ENCODE results near the gene DNAJB8. TPM values are rescaled to one million over a fixed set of nuclear protein-coding genes. Genes with fewer than 3 reads are reported as not detected.

The DNAJB8 gene
- polyA plus RNA-seq, 2 of the 4 experiments (the other 2 are of a cell fraction), result not detected

- ATAC-seq, result no peak
- POLR2A ChIA-PET, result interaction anchor here (0.7 kb wide), 1 partner anchor 57 kb away, joined by 3 read pairs; no protein-coding TSS in a partner anchor
- no peak for FAIRE-seq
- peaks cover 6% of the 10 kb centered on the region; the same call in 2 of the 3 replicates for H3K4me1 ChIP-seq
- CTCF ChIA-PET, result interaction anchor here (6.1 kb wide), 1 partner anchor 65 kb away, joined by 27 read pairs; no protein-coding TSS in a partner anchor
- H3K27ac ChIP-seq, result no peak overlapping the region
- TF ChIP-seq POLR2AphosphoS2 (conservative IDR thresholded peaks at IDR 0.05; ENCODE audit: low read length), result no peak
- no peak for DNase-seq (ENCODE audit: low read depth in 1 of 2, low spot score in 1 of 2)
- H3K9me3 ChIP-seq, result no peaks in the 10 kb centered on the region
- no peak overlapping the region for H3K4me3 ChIP-seq
- WGBS (ENCODE audit: missing lambda C conversion rate), result 88% methylated on average over 16 of the region's 23 CpGs
- no peak overlapping the region for H3K4me2 ChIP-seq
These were observed 24.4 kb upstream of the DNAJB8 start for GRCh38 chr3:128490915-128491690.

DNA sequence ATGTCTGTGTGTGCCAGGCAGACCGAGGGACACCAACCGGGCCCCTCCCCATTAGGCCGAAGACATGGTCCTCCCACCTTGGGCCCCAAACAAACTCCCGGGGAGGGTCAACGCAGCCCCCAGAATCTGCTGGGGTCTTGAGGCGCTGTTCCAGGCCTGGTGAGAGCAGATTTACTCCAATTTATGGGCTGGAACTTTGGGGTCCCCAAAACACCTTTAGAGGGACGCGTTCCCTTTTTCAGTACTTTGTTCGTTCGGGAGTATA is 23.9 kb upstream of the DNAJB8 start:
- ChIA-PET CTCF (interaction anchor here (1.2 to 6.1 kb wide), 2 partner anchors 8 to 65 kb away, joined by 3 to 27 read pairs; no protein-coding TSS in a partner anchor), POLR2A (interaction anchor here (0.7 kb wide), 1 partner anchor 57 kb away, joined by 3 read pairs; no protein-coding TSS in a partner anchor)
- TF ChIP-seq RARB (CRISPR knock-in tag; IDR thresholded peaks at IDR 0.05) (no peak), NR3C1 (IDR thresholded peaks at IDR 0.05) (no peak), BHLHE40 (IDR thresholded peaks at IDR 0.05; ENCODE audit: low read depth, low read length) (no peak), MAFK (IDR thresholded peaks at IDR 0.05; ENCODE audit: partially characterized antibody) (no peak)
- H3K4me3 ChIP-seq, result no peak overlapping the region
- no peak for FAIRE-seq
- DNase-seq (ENCODE audit: low read depth in 1 of 2, low spot score in 1 of 2), result no peak
- H3K9me3 ChIP-seq, result no peaks in the 10 kb centered on the region
- no peak for ATAC-seq
- 90% methylated on average over 10 of the region's 10 CpGs for WGBS (ENCODE audit: missing lambda C conversion rate)
- no peak overlapping the region for H3K4me2 ChIP-seq
- H3K27ac ChIP-seq, result no peak overlapping the region
- H3K4me1 ChIP-seq, result peaks cover 6% of the 10 kb centered on the region; the same call in 2 of the 3 replicates

- H3K27ac ChIP-seq, result peak overlapping the region; percentile 76 to 84; a peak in 5 of 6 replicates
- no peak for TF ChIP-seq GATA3 (IDR thresholded peaks at IDR 0.05; ENCODE audit: borderline replicate concordance)
- no peak for TF ChIP-seq TFCP2L1 (CRISPR knock-in tag; IDR thresholded peaks at IDR 0.05)
- no peak for TF ChIP-seq JUNB (IDR thresholded peaks at IDR 0.05)
- no peak for TF ChIP-seq KDM1A (IDR thresholded peaks at IDR 0.05; ENCODE audit: low read depth)
- TF ChIP-seq HOXB13 (CRISPR knock-in tag; IDR thresholded peaks at IDR 0.05; ENCODE audit: low read depth), result no peak
- no peak for TF ChIP-seq MYC (IDR thresholded peaks at IDR 0.05; ENCODE audit: borderline replicate concordance, low read length)
- TF ChIP-seq, protein P1, sequence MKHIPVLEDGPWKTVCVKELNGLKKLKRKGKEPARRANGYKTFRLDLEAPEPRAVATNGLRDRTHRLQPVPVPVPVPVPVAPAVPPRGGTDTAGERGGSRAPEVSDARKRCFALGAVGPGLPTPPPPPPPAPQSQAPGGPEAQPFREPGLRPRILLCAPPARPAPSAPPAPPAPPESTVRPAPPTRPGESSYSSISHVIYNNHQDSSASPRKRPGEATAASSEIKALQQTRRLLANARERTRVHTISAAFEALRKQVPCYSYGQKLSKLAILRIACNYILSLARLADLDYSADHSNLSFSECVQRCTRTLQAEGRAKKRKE (CRISPR knock-in tag; IDR thresholded peaks at IDR 0.05; ENCODE audit: low read depth), result no peak
- TF ChIP-seq, protein P2, sequence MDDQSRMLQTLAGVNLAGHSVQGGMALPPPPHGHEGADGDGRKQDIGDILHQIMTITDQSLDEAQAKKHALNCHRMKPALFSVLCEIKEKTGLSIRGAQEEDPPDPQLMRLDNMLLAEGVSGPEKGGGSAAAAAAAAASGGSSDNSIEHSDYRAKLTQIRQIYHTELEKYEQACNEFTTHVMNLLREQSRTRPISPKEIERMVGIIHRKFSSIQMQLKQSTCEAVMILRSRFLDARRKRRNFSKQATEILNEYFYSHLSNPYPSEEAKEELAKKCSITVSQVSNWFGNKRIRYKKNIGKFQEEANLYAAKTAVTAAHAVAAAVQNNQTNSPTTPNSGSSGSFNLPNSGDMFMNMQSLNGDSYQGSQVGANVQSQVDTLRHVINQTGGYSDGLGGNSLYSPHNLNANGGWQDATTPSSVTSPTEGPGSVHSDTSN (IDR thresholded peaks at IDR 0.05), result no peak
- TF ChIP-seq HOXA7 (CRISPR knock-in tag; IDR thresholded peaks at IDR 0.05), result no peak
- TF ChIP-seq ZFP36 (IDR thresholded peaks at IDR 0.05; ENCODE audit: borderline replicate concordance, partially characterized antibody), result no peak
- no peak for TF ChIP-seq ZNF302 (CRISPR knock-in tag; IDR thresholded peaks at IDR 0.05)
- TF ChIP-seq RCOR1 (IDR thresholded peaks at IDR 0.05; ENCODE audit: low read depth, low read length), result no peak
- no peak for TF ChIP-seq PHF8 (IDR thresholded peaks at IDR 0.05; ENCODE audit: borderline replicate concordance, low read depth)
- TF ChIP-seq, protein P3, sequence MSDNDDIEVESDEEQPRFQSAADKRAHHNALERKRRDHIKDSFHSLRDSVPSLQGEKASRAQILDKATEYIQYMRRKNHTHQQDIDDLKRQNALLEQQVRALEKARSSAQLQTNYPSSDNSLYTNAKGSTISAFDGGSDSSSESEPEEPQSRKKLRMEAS (IDR thresholded peaks at IDR 0.05), result no peak
- no peak for TF ChIP-seq EP300 (IDR thresholded peaks at IDR 0.05)
- no peak for TF ChIP-seq FOSL2 (IDR thresholded peaks at IDR 0.05)
- no peak for TF ChIP-seq FOSL2 (CRISPR knock-in tag; IDR thresholded peaks at IDR 0.05)
- no peak for TF ChIP-seq MAFK (IDR thresholded peaks at IDR 0.05; ENCODE audit: partially characterized antibody)
- no peak for TF ChIP-seq POLR2AphosphoS2 (conservative IDR thresholded peaks at IDR 0.05; ENCODE audit: low read length)
- TF ChIP-seq ZSCAN20 (CRISPR knock-in tag; IDR thresholded peaks at IDR 0.05), result no peak
- peak overlapping the region; percentile 99 for H3K4me2 ChIP-seq
- H3K9me3 ChIP-seq, result no peaks in the 10 kb centered on the region
- H3K4me3 ChIP-seq, result peak overlapping the region; percentile 84
- ChIA-PET CTCF (interaction anchor here (0.8 to 6.1 kb wide), 3 partner anchors 9 to 64 kb away, joined by 3 to 27 read pairs (median 4); no protein-coding TSS in a partner anchor), POLR2A (interaction anchor here (0.7 kb wide), 1 partner anchor 58 kb away, joined by 3 read pairs; no protein-coding TSS in a partner anchor)
- peaks cover 6% of the 10 kb centered on the region; the same call in 2 of the 3 replicates for H3K4me1 ChIP-seq
- WGBS (ENCODE audit: missing lambda C conversion rate), result 83% methylated on average over 39 of the region's 61 CpGs
- DNase-seq (ENCODE audit: low read depth in 1 of 2, low spot score in 1 of 2) (no peak), ATAC-seq (no peak), FAIRE-seq (no peak)
These were observed 23.4 kb upstream of the DNAJB8 start for GRCh38 chr3:128489927-128490649.

Measured in A549 (cell line).